GM21619 (cell line): ENCODE data around the gene FETUB.

Source experiments
- ATAC-seq: cut with Tn5 transposase; IDR thresholded peaks from one replicate; pipeline ENCODE4 v1.9.1; 2021; ENCODE audit not compliant: unreplicated experiment

Gene FETUB

DNA sequence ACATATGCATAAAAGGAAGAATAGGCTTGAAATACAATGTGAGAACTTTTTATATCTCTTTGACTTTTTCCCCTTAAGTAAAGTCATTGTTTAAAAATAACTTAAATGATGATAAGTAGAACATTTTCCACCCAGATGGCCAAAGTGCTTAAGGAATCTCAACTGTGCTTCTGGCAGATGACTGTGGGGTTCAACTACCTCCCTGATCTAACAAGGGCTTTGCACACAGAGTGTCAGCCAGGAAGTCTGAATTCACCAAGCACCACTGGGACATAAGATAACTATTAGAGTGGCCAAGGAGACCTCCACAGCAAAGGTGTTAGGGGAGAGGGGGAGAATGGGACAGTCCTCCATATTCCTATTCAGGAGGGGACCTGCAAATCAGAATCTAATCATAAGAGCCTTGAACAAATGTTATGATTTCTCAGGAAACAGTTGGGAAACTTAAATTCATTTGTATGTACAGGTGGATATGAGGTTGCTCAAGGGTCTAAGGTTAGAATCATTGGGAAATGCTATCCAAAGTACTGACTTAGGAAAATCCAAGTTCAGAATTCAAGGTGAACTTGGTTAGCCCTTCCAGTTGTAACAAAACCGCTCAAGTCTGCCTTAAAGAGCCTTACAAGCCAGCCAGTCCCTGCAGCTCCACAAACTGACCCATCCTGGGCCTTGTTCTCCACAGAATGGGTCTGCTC lies at the start of gene FETUB:
Gene FETUB, plus strand, starts transcription at position 622 of the 695 bp plus-strand sequence. Its CDS starts 62 bp downstream, at position 684.
- ATAC-seq, result no peak

DNA sequence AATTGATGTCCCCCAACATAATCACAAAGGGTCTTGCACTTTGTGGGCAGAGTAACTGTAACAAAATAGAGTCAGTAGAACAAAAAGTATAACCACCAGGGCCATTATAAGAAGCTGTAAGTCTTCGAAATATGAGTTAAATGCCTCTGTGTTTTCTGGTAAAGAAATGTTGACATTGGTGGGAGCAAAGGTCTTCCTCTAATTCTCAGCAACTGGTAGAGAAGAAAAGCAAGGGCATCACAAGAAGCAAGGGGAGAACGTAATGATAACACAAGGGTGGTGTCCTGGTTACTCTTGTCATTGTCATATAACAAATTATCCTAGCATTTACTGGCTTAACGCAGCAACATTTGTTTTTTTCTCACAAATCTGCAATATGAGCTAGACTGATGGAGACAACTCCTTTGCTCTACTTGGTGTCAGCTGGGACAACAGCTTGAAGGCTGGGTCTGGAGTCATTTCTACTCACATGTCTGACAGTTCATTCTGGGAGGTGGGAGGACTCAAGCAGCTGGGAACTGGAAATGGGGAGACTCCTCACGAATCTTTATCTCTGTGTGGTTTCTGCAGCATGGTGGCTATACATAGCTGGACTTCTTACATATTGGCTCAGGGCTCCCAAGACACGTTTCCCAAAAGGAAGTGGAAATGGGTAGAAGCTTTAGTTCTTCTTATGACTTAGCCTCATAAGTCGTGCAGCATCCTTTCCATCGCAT lies 49.5 kb upstream of the FETUB start:
- no peak for ATAC-seq

- no peak for ATAC-seq
These were observed 47.5 kb upstream of the FETUB start for GRCh38 chr3:186592682-186593081.

GRCh38 chr3:186593862-186594261 lies 46.3 kb upstream of the FETUB start:
- ATAC-seq, result no peak

DNA sequence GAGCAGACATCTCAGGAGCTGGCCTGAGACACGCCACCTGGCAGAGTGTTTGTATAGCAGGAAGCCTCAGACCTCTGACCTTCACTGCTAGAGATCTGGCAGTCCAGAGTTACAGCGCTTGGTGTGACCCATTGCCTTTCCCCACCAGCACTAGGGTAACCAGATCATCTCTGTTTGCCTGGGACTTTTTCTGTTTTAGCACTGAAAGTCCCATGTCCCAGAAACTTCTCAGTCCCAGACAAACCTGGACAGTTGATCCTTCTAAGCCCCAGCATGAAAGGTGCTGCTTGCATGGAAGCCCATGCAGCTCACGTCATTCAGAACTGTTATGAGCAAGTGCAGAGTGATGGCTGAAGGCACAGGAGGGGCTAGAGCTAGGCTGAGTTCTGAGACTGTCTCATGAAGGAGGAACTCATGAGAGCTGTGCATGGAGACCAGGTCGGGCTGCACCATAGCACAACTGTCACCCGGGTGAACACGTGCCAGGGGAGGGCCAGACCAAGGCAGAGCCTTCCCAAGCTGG lies 45.5 kb upstream of the FETUB start:
- no peak for ATAC-seq

DNA sequence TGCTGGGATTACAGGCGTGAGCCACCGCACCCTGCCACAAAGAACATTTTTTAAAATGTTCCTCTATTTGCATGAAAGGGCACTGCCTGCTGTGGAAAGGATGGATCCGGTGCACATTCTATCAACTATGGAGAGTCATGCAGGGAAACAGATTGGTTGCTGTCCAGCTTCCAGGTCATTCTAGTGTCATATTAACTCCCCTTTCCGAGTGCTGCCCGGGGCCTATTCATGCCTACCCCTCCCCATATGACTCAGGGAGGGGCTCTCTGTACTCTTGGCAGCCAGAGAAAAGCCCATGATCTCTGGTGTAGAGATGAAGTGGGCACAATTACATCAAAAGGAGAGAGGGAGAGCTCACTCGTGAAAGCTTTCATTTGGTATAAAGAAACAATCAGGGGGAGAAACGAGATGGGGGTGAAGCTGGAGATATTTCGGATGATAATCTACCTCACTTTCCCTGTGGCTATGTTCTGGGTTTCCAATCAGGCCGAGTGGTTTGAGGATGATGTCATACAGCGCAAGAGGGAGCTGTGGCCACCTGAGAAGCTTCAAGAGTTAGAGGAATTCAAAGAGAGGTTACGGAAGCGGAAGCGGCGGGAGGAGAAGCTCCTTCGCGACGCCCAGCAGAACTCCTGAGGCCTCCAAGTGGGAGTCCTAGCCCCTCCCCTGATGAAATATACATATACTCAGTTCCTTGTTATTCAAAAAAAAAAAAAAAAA lies 43.5 kb upstream of the FETUB start:
- ATAC-seq, result no peak

GRCh38 chr3:186598108-186598784 lies 42.0 kb upstream of the FETUB start:
- ATAC-seq, result no peak

- ATAC-seq, result no peak
These were observed 41.4 kb upstream of the FETUB start for GRCh38 chr3:186598794-186599141.

DNA sequence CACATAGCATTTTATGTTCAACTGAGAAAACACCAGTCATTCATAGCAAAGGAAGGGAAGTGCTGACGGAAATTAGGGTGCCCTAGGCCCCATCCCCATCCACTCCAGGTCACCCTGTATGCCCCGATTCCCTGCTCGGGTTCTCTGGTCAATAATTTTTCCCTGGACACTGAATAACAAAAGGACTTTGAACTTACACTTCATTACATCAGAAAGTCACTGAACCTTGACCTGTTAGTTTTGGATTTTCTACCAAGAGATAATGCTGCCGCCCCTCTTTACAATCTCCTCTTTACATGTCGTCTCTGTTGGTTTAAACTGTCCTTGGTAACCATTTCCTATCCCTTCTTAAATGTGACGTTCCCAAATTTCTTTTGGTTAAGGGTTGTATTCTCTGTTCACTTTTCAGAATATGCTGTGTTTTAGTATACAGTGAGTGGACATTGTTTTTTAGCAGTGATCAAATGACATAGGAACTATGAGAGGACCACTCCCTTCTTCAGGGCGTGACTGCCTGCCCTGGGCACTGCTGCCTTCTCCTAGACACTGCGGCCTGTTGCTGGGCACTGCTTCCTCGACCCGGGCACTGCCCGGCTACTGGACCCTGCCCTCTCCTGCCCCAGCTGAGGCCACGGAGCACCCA lies 40.9 kb upstream of the FETUB start:
- no peak for ATAC-seq

GRCh38 chr3:186599785-186600166 lies 40.4 kb upstream of the FETUB start:
- no peak for ATAC-seq

GRCh38 chr3:186600896-186601295 lies 39.3 kb upstream of the FETUB start:
- ATAC-seq, result no peak

GRCh38 chr3:186603159-186603558 lies 37.0 kb upstream of the FETUB start:
- no peak for ATAC-seq

- ATAC-seq, result no peak
These were observed 35.1 kb upstream of the FETUB start for GRCh38 chr3:186605078-186605477.

DNA sequence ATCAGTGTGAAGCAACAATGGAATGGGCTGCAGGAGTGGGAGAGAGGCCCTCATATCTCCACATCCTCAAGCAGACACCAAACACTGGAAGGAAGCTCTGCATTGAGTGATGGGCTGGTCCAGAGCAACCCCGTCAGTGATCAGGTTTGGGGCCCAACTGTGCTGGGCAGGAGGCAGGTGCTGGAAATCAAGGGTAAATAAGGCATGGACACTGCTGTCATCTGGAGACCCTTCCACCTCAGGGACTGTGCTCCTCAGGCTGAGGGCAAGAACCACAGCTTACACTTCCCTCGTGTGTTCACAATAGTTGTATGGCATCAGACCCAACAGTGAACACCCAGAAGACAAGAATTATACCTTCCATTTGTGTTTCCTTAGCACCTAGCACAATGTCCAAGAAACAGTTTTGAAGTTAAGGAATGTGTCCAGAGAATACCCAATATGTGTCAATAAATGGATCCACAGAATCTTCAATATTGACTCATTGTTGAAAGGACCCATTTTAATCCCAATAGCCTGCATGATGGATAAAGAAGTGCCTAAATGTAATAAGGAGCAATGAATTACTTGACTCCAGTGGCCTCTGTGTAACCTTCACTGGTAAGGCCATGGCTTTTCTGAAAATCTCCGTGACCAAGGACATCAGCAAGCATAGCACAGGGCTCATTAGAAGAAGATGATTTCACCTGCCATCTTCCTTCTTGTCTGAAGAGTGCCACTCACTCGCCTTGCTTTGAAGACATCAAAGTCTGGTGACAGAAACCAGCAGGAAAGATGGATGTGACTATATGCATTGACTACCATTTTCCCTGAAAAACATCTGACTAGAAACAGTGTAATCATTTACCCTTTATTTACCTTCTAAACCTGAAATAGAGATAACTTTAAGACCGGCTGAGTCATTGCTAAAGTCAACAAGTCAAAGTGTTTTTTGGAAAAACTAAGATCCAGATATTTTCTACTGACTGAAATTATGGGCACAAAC lies 34.3 kb upstream of the FETUB start:
- ATAC-seq, result no peak

DNA sequence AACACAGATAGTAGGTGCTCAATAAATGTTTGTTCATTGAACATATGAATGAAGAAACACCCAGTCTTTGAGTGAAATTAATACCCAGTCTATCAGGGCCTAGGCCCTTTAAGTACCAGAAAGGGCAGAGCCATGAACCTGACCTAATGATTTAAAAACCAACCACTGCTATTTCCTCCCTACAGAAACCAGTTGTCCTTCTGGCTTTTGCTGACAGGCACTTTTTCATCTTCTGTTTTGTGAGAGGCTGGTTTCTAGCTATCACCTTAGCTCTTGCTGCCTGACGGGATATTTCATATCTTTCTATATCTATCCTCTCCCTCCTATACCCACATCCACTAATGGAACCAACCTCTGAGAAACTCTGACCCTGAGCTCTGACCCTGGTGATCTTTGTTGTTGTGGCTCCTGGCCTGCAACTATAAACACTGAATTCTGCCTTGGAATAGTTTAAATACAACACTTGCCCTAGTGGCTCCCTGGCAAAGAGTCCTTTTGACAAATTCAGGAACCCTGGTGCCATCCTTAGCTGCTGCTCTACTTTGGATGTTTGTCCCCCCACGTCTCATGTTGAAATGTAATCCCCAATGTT lies 31.5 kb upstream of the FETUB start:
- ATAC-seq, result no peak

DNA sequence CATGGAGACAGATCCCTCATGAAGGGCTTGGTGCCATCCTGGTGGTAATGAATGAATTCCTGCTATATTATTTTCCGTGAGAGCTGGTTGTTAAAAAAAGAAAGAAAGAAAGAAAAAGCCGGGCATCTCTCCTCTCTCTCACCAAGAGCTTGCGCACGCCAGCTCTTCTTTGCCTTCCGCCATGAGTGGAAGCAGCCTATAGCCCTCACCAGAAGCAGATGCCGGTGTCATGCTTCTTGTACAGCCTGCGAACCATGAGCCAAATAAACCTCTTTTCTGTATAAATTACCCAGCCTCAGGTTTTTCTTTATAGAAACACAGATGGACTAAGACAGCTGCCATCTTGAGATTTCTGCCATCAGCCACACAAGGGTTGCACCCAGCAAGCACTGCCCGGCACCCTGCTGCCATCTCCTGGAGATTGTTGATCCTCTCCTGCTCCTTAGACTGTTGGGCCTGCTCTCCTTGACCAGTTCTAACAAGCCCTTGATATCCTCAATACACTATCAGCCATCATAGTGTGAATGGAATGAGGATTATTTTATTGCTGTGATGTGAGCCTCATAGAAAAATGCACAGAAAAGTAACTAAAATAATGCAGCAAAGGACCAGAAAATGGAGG lies 30.8 kb upstream of the FETUB start:
- no peak for ATAC-seq

GRCh38 chr3:186612065-186612464 lies 28.1 kb upstream of the FETUB start:
- ATAC-seq, result no peak

DNA sequence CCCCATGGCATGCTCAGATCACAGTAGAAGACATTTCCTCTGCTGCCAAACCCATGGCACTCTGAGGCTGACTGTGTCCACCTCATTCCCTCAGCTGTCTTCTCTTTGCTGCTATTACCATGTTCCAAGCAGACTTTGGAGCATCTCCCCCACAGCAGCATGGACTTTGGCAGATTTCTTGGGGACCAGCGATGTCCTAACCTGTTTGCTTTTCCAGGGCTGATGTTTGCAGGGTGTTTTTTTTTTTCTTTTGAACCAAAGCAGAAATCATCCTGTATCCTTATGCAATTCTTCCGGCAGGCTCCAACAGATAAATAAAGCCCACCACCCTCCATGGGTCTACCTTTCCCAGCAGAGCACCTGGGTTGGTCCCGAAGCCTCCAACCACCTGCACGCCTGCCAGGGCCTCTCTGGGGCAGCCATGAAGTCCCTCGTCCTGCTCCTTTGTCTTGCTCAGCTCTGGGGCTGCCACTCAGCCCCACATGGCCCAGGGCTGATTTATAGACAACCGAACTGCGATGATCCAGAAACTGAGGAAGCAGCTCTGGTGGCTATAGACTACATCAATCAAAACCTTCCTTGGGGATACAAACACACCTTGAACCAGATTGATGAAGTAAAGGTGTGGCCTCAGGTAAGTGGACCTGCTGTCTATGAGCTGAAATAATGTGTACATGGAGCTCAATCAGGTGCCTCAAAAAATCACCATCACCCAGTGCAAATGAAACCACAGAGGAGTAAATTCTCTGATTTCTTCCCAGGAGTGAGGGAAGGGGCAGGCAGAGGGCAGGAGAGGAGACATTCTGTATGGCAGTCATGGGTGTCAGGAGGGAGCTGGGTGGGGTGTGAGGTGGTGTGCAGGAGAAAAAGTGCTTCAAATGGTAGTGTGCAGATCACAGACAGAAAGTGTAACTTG lies 27.2 kb upstream of the FETUB start, which contains the start of gene AHSG:
Gene AHSG, plus strand, starts transcription at position 340 of the 916 bp plus-strand sequence. Its CDS starts 82 bp downstream, at position 422.
- no peak for ATAC-seq
